Suppressor macrophage treated with lipopolysaccharide for 4 hours (primary cell): ENCODE data around the gene MARF1.
"Not testable (repeated sequence)": the region's sequence is repeated elsewhere in the genome, so short reads cannot be mapped to it uniquely, and the experiment has no call there.

ENCODE experiments used
- DNase-seq: peaks from one replicate; pipeline ENCODE4 v3.0.0-alpha.2; 2020

The MARF1 gene

GRCh38 chr16:15567823-15568222 is 75.1 kb downstream of the MARF1 start:
- no peak for DNase-seq

GRCh38 chr16:15566095-15566494 is 76.9 kb downstream of the MARF1 start:
- no peak for DNase-seq

- DNase-seq, result no peak
These were observed 78.2 kb downstream of the MARF1 start for GRCh38 chr16:15564604-15565339.

- no peak for DNase-seq
These were observed 83.8 kb downstream of the MARF1 start for GRCh38 chr16:15559176-15559575.

- no peak for DNase-seq
These were observed 85.7 kb downstream of the MARF1 start for GRCh38 chr16:15557258-15557657.

- no peak for DNase-seq
These were observed 86.8 kb downstream of the MARF1 start for GRCh38 chr16:15556130-15556529.

- DNase-seq, result no peak
These were observed 89.5 kb downstream of the MARF1 start for GRCh38 chr16:15553313-15554088.

- DNase-seq, result peak; percentile 12
These were observed 90.4 kb downstream of the MARF1 start for GRCh38 chr16:15552507-15552906.

- no peak for DNase-seq
These were observed 94.5 kb downstream of the MARF1 start for GRCh38 chr16:15548482-15548891.

GRCh38 chr16:15547768-15548096 is 95.2 kb downstream of the MARF1 start:
- DNase-seq, result no peak

- not testable (repeated sequence) for DNase-seq
These were observed 95.7 kb downstream of the MARF1 start for GRCh38 chr16:15547072-15547767.

- DNase-seq, result no peak
These were observed 97.4 kb downstream of the MARF1 start for GRCh38 chr16:15545544-15545943.

- DNase-seq, result no peak
These were observed 98.5 kb downstream of the MARF1 start for GRCh38 chr16:15544405-15544804.
